GM12878 (cell line): ENCODE data around the gene NR2F1. TPM values are rescaled to one million over a fixed set of nuclear protein-coding genes. Genes with fewer than 3 reads are reported as not detected.
A peak's percentile ranks its signal among the peaks of the same experiment; 100 is the strongest.

Experiments
- ATAC-seq: fragments of 200-7000 bp; cut with Tn5 transposase; 3 replicates; pipeline ENCODE4 v1.9.1; 2020; ENCODE audit warnings: mild to moderate bottlenecking, moderate library complexity
- BruUV-seq: library from RNA; stranded (reverse); fragments of 400-500 nt; replicated peaks from 2 replicates; lab custom pipeline; 2021; lab: Mats Ljungman, UMichigan
- CTCF ChIA-PET: fragments of 300-600 bp; sonication (Branson Sonifier 250); formaldehyde crosslinking; extraction: SDS; loops from one replicate; lab custom pipeline; 2021; ENCODE audit warnings: inconsistent platforms; lab: Yijun Ruan, JAX
- POLR2A ChIA-PET: fragments of 350-600 bp; formaldehyde crosslinking; extraction: SDS; loops from one replicate; lab custom pipeline; 2021; ENCODE audit warnings: inconsistent platforms; lab: Charles Lee
- RAD21 ChIA-PET: fragments of 300-600 bp; sonication (Branson Sonifier 250); formaldehyde crosslinking; loops from one replicate; lab custom pipeline; 2023; ENCODE audit warnings: antibody characterized with exemption; ENCODE audit not compliant: unreplicated experiment; lab: Charles Lee
- SMC1A ChIA-PET: fragments of 300-600 bp; sonication (Branson Sonifier 250); formaldehyde crosslinking; loops from one replicate; lab custom pipeline; 2023; ENCODE audit not compliant: unreplicated experiment, uncharacterized antibody; lab: Charles Lee
- DNase-seq: peaks from one replicate; pipeline ENCODE4 v3.0.0-alpha.2; 2011; ENCODE audit warnings: low read depth, low spot score
- FAIRE-seq: peaks from 3 replicates; lab custom pipeline; 2011; peaks lifted over from hg19 to GRCh38; lab: Jason Lieb, UNC
- H2AFZ ChIP-seq: 2 replicates; pipeline ENCODE4 v1.6.0; 2011; ENCODE audit warnings: low read depth, low read length, control low read depth; ENCODE audit not compliant: control insufficient read depth
- H3K27ac ChIP-seq: 2 replicates; pipeline ENCODE4 v1.5.1; 2011; ENCODE audit warnings: control low read depth; ENCODE audit not compliant: control insufficient read depth, insufficient read depth
- H3K27me3 ChIP-seq, 2 experiments: replicated peaks in 1 of 2; 2 replicates each; pipeline versions ENCODE4 v1.6.0 to v1.6.1; 2011; ENCODE audit warnings: low read length in 1 of 2; ENCODE audit not compliant: control insufficient read depth in 2 of 2, insufficient read depth in 2 of 2
- H3K36me3 ChIP-seq, 2 experiments: 2 replicates each; pipeline ENCODE4 v1.5.1; 2011; ENCODE audit warnings: low read length in 1 of 2; ENCODE audit not compliant: control insufficient read depth in 2 of 2, insufficient read depth in 2 of 2
- H3K4me1 ChIP-seq: 2 replicates; pipeline ENCODE4 v1.6.1; 2011; ENCODE audit warnings: mild to moderate bottlenecking, low read length, moderate library complexity, mixed read lengths; ENCODE audit not compliant: control insufficient read depth, insufficient read depth
- H3K4me2 ChIP-seq: 2 replicates; pipeline ENCODE4 v1.6.0; 2011; ENCODE audit warnings: control low read depth; ENCODE audit not compliant: control insufficient read depth, insufficient read depth
- H3K4me3 ChIP-seq: fragments of 200-600 bp; sonication (generic); 2 replicates; pipeline ENCODE4 v1.5.1; 2016
- H3K79me2 ChIP-seq: 2 replicates; pipeline ENCODE4 v1.6.0; 2011; ENCODE audit warnings: low read length; ENCODE audit not compliant: control insufficient read depth, insufficient read depth
- H3K9ac ChIP-seq: 2 replicates; pipeline ENCODE4 v1.8.0; 2011; ENCODE audit warnings: low read length, control low read depth, mixed read lengths; ENCODE audit not compliant: control insufficient read depth, insufficient read depth
- H3K9me3 ChIP-seq: replicated peaks from 3 replicates; pipeline ENCODE4 v1.5.1; 2011; ENCODE audit warnings: mild to moderate bottlenecking, low read length; ENCODE audit not compliant: control insufficient read depth, insufficient read depth
- H4K20me1 ChIP-seq: 2 replicates; pipeline ENCODE4 v1.6.0; 2011; ENCODE audit not compliant: control insufficient read depth, insufficient read depth
- EZH2 ChIP-seq: IDR thresholded peaks from 2 replicates; pipeline ENCODE4 v1.6.1; 2012; ENCODE audit warnings: low read depth, mild to moderate bottlenecking, control low read depth, inconsistent platforms, low read length, borderline replicate concordance; ENCODE audit not compliant: control insufficient read depth
- ZNF217 ChIP-seq: fragments of 450-650 bp; IDR thresholded peaks from 2 replicates; pipeline ENCODE4 v1.6.1; 2017; ENCODE audit warnings: antibody characterized with exemption, mild to moderate bottlenecking
- WGBS: methylation state at CpG from one replicate; pipeline ENCODE4 v1.1.6; 2016; ENCODE audit warnings: low lambda C conversion rate; ENCODE audit not compliant: insufficient replicate concordance, insufficient coverage; ENCODE audit errors: missing lambda C conversion rate; 5-methylcytosine and 5-hydroxymethylcytosine counted together
- in situ Hi-C: fragments of 300-500 bp; cut with MboI; formaldehyde crosslinking; loops from 9 replicates; pipeline ENCODE4 v1.14.3; 2018; ENCODE audit warnings: mixed read lengths
- intact Hi-C: fragments of 100-400 bp; cut with micrococcal nuclease; formaldehyde crosslinking; loops from one replicate; pipeline ENCODE4 v1.14.2; 2022; ENCODE audit not compliant: unreplicated experiment
- polyA plus RNA-seq, 11 experiments: library from polyadenylated mRNA; depleted of rRNA in 4 of 11; unstranded in 6 of 11; stranded (reverse) in 5 of 11; fragments of >200 nt; fragmentation: Nextera tagmentation in 4 of 11; fragmentation: Illumina TruSeq in 1 of 11; extraction: Ambion mirVana in 4 of 11; extraction: Trizol in 1 of 11; gene quantifications; 1 replicate in 1 of 11; 2 replicates in 10 of 11; pipeline versions ENCODE4 v1.2.1 to v1.2.3, GENCODE V29; 2011 to 2016; ENCODE audit warnings: inconsistent platforms in 2 of 11, missing spikeins in 2 of 11, low read depth in 1 of 11
- total RNA-seq, 4 experiments: library from RNA; depleted of rRNA in 3 of 4; stranded (reverse); fragments of >200 nt in 3 of 4; fragmentation: Illumina TruSeq in 1 of 4; extraction: Trizol in 1 of 4; gene quantifications; 2 replicates each; pipeline versions ENCODE4 v1.2.1 to v1.2.3, GENCODE V29; 2013 to 2021

The NR2F1 gene
- total and polyA plus RNA-seq, 10 of the 15 experiments (the other 5 are each of a cell fraction or from before 2014, with no cell fraction given): 0.04 to 0.79 (median 0.36) TPM; not detected in 7

DNA sequence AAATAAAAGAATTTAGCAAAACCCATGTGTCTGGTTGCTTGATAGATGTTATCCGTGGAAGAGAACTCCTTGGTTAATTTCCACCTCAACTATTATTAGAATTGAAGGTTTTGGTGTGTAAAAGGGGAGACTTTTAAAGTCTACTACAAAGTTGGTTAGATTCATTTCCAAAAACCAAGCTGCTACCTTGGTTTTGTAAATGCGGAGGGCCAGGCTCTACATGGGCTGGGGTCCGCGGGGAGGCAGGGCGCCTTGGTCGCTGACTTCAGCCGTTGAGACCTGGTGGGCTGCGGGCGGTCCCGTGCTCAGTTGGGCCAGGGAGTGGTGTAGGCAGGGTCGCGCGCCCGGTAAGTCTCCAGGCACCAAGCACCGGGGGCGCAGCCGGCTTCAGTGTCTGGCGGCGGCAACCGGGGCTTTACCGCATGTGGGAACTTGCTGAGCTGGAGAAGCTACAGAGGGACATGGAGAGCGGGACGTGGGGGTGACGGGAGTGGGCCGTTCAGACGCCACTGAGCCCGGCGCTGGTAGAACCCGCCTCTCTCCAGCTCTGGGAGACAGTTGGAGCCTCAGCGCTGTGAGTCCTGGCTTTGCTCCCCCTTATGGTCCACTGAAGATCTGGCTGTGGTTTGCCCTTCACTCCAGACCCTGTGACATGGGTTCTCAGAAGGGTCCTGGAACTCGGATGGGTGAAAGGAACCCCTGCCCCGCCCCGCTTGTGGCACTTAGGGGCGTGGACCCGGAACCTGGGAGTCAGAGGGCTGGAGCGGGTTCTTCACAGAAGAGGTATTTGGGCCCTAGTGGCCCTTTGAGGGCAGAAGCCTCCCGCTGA lies 11.8 kb downstream of the NR2F1 start:
- no TSS peak for BruUV-seq
- FAIRE-seq: no peak
- SMC1A ChIA-PET: interaction anchor here (0.8 to 1.5 kb wide), 3 partner anchors 8 to 25 kb away, joined by 3 to 6 read pairs (median 3); no protein-coding TSS in a partner anchor
- RAD21 ChIA-PET: interaction anchor here (1.3 kb wide), 1 partner anchor 206 kb away, joined by 3 read pairs; no protein-coding TSS in a partner anchor
- Histone ChIP-seq H3K36me3 (no peaks in the 10 kb centered on the region), H4K20me1 (no peaks in the 10 kb centered on the region), H3K4me3 (no peak overlapping the region), H3K27me3 (peaks cover 26 to 28% of the 10 kb centered on the region in 2 experiments), H3K9me3 (no peaks in the 10 kb centered on the region; the same call in 1 of the 3 replicates), H3K4me1 (no peaks in the 10 kb centered on the region), H3K4me2 (no peak overlapping the region), H3K79me2 (no peaks in the 10 kb centered on the region), H3K27ac (no peak overlapping the region), H3K9ac (no peak overlapping the region), H2AFZ (no peak overlapping the region)
- TF ChIP-seq EZH2 (0 out of 2 replicates have a peak, but pooled peaks have one; percentile 50), ZNF217 (no peak)
- in situ Hi-C loops (loop anchor here (5.0 to 25.0 kb wide), 2 partner anchors 212 to 1092 kb away; no protein-coding TSS in a partner anchor), intact Hi-C loops (no loop called here)
- POLR2A ChIA-PET: interaction anchor here (1.6 kb wide), 1 partner anchor 8 kb away, joined by 3 read pairs; no protein-coding TSS in a partner anchor
- ATAC-seq: peak; percentile 39
- 15% methylated on average over 31 of the region's 37 CpGs for WGBS
- CTCF ChIA-PET: interaction anchor here (1.0 to 1.5 kb wide), 4 partner anchors 8 to 300 kb away, joined by 3 to 4 read pairs (median 3); partner anchors contain the start of gene NR2F1
- DNase-seq: no peak
